Activated CD4-positive, alpha-beta T cell treated with anti-CD3 and anti-CD28 coated beads for 36 hours (primary cell): ENCODE results near the gene STAT6. TPM values are rescaled to one million over a fixed set of nuclear protein-coding genes. Genes with fewer than 3 reads are reported as not detected.

ENCODE experiments used
- ATAC-seq: fragments of 200-7000 bp; cut with Tn5 transposase; one replicate; pipeline ENCODE4 v1.10.0; 2021; ENCODE audit warnings: mild to moderate bottlenecking, moderate library complexity
- CTCF ChIA-PET: fragments of 350-600 bp; sonication (Branson Sonifier 250); formaldehyde crosslinking; loops from one replicate; lab custom pipeline; 2021; ENCODE audit warnings: antibody characterized with exemption; lab: Charles Lee
- POLR2A ChIA-PET: fragments of 350-600 bp; sonication (Branson Sonifier 250); formaldehyde crosslinking; loops from one replicate; lab custom pipeline; 2021; ENCODE audit warnings: antibody characterized with exemption, inconsistent platforms; lab: Charles Lee
- DNase-seq: peaks from one replicate; pipeline ENCODE4 v3.0.0-alpha.2; 2020
- H3K27ac Mint-ChIP-seq: one replicate; pipeline ENCODE4 v1.8.0; 2021; ENCODE audit warnings: mixed read lengths
- H3K27me3 Mint-ChIP-seq: one replicate; pipeline ENCODE4 v1.8.0; 2021; ENCODE audit warnings: mixed read lengths
- H3K36me3 Mint-ChIP-seq: one replicate; pipeline ENCODE4 v1.8.0; 2021; ENCODE audit warnings: low read depth, mixed read lengths
- H3K4me1 Mint-ChIP-seq: one replicate; pipeline ENCODE4 v1.8.0; 2021; ENCODE audit warnings: mixed read lengths
- H3K4me3 Mint-ChIP-seq: one replicate; pipeline ENCODE4 v1.8.0; 2021; ENCODE audit warnings: mild to moderate bottlenecking, moderate library complexity, mixed read lengths
- H3K9me3 Mint-ChIP-seq: one replicate; pipeline ENCODE4 v1.8.0; 2021; ENCODE audit warnings: low read depth, mixed read lengths
- intact Hi-C, 2 experiments: fragments of 100-400 bp; cut with DNase I in 1 of 2; cut with micrococcal nuclease in 1 of 2; formaldehyde crosslinking; loops; one replicate each; pipeline versions ENCODE4 v1.14.2 to v1.15.1; 2022 to 2024; cut with DNase I, micrococcal nuclease
- total RNA-seq, 2 experiments: library from RNA; stranded (reverse); gene quantifications; one replicate each; pipeline ENCODE4 v1.2.3, GENCODE V29; 2021

The STAT6 gene
- total RNA-seq, 2 experiments from 2014 or later, result 250 to 288 TPM

DNA sequence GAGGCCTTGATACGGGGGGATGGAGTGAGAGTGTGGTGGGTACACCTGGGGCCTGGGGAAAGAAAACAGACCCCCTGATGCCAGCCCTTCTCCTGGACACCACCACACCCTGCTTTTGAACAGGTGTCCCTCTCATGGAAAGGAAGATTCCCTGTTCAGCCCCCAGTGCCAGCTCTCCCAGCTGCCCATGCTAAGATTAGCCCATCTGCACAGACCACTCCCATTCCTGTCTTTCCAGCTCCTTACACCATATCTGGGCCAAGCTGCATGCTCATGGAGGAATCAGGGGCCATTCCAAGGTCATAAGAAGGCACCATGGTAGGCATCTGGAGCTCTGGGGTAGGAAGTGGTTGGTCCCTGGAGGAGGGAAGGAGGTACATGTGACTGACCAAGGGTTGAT lies 12.6 kb downstream of the STAT6 start:
- no peaks in the 10 kb centered on the region for H3K9me3 Mint-ChIP-seq
- CTCF ChIA-PET, result interaction anchor here (1.2 to 24.0 kb wide), 4 partner anchors 9 to 27 kb away, joined by 3 to 411 read pairs (median 12); partner anchors contain the start of genes NEMP1 and STAT6
- DNase-seq, result no peak
- no peak overlapping the region for H3K4me3 Mint-ChIP-seq
- POLR2A ChIA-PET, result interaction anchor here (0.6 to 0.8 kb wide), 2 partner anchors 20 to 26 kb away, joined by 3 read pairs; partner anchors contain the start of gene NEMP1
- peaks cover 37% of the 10 kb centered on the region for H3K4me1 Mint-ChIP-seq
- peak overlapping the region; percentile 84 for H3K27ac Mint-ChIP-seq
- H3K27me3 Mint-ChIP-seq, result no peaks in the 10 kb centered on the region
- no peak for ATAC-seq
- intact Hi-C loops, result no loop called here
- H3K36me3 Mint-ChIP-seq, result peaks cover 60% of the 10 kb centered on the region

DNA sequence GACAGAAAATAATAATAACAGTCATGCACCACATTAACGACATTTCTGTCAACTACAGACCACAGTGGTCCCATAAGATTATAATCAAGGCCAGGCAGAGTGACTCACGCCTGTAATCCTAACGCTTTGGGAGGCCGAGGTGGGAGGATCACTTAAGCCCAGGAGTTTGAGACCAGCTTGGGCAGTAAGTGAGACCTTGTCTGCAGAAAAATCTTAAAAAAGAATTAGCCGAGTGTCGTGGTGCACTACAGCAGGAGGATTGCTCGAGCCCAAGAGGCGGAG lies 13.7 kb downstream of the STAT6 start:
- ATAC-seq, result no peak
- H3K27ac Mint-ChIP-seq, result no peak overlapping the region

DNA sequence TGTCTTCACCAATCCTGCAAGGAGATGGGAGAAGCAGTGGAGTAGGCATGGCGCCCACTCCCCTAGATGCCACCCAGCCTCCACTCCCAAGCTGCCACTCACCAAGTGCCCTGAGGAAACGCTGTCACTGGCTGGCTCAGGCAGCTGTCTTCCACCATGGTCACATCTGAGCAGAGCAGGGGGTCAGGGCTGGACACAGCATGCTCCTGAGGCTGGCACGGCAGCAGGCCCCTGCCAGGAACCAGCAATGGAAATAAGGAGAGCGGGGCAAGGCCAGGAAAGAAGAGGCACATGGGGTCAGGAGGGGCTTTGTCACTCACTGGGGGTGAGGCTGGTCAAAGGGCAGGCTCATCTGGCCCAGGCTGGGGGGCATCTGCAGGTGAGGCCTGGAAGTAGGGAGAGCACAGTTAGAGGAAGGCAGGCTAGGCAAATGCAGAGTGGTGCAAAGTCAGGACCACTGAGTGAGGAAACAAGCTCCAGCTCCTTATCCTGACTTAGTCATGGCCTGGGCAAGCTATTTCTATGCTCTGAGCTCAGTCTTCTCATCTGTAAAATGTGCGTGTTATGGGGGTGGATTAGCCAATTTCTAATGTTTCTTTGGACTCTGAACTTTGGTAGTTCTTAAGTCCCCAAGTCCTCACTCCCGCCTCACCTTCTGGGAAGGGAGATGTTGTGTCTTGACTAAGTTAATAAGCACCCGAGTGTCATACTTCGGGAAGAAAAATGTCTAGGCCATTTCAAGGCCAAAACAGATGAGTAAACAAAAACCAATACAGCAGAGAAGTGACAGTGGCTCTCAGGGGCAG lies 14.2 kb downstream of the STAT6 start:
- no peaks in the 10 kb centered on the region for H3K27me3 Mint-ChIP-seq
- H3K27ac Mint-ChIP-seq, result peak overlapping the region; percentile 32
- DNase-seq (no peak), ATAC-seq (no peak)
- H3K4me1 Mint-ChIP-seq, result peaks cover 46% of the 10 kb centered on the region
- H3K36me3 Mint-ChIP-seq, result peaks cover 67% of the 10 kb centered on the region
- POLR2A ChIA-PET, result interaction anchor here (1.1 kb wide), 1 partner anchor 15 kb away, joined by 6 read pairs; no protein-coding TSS in a partner anchor
- no peak overlapping the region for H3K4me3 Mint-ChIP-seq
- intact Hi-C loops, result no loop called here
- no peaks in the 10 kb centered on the region for H3K9me3 Mint-ChIP-seq
- CTCF ChIA-PET, result interaction anchor here (1.4 to 24.0 kb wide), 3 partner anchors 10 to 25 kb away, joined by 6 to 411 read pairs (median 7); partner anchors contain the start of genes NEMP1 and STAT6

More for the DNA sequence above, 13.7 kb downstream of the STAT6 start:
- peaks cover 45% of the 10 kb centered on the region for H3K4me1 Mint-ChIP-seq
- H3K36me3 Mint-ChIP-seq, result peaks cover 67% of the 10 kb centered on the region
- POLR2A ChIA-PET, result interaction anchor here (0.7 to 1.1 kb wide), 2 partner anchors 14 to 627 kb away, joined by 5 to 6 read pairs; no protein-coding TSS in a partner anchor
- intact Hi-C loops, result no loop called here
- no peaks in the 10 kb centered on the region for H3K27me3 Mint-ChIP-seq
- no peak overlapping the region for H3K4me3 Mint-ChIP-seq
- H3K9me3 Mint-ChIP-seq, result no peaks in the 10 kb centered on the region
- DNase-seq, result no peak
- CTCF ChIA-PET, result interaction anchor here (2.0 to 24.0 kb wide), 2 partner anchors 14 to 26 kb away, joined by 7 to 411 read pairs; partner anchors contain the start of genes NEMP1 and STAT6

DNA sequence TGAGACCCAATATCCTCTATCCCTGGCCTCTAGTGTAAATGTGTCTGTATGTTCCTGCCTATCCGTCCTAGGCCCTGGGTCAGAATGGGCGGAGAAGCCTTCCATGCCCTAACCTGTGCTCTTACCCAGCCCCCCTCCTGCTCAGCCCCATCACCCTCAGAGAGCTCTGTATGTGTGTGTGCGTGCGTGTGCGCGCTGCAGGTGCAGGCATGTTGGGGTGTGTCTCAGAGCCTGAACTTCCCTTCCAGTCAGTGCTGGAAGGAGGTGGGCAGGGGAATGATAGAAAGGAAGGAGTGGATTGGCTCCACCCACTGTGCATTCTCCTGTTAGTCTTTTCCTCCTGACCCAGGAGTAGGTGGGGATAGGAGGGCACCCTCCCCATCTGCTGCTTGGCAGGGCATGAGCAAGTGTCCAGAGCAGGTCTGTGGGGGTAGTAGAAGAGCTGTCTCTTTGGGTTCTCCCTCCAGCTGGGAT lies 15.0 kb downstream of the STAT6 start:
- H3K27me3 Mint-ChIP-seq, result no peaks in the 10 kb centered on the region
- intact Hi-C loops, result no loop called here
- ChIA-PET CTCF (interaction anchor here (1.4 to 24.0 kb wide), 3 partner anchors 10 to 24 kb away, joined by 6 to 411 read pairs (median 7); partner anchors contain the start of genes NEMP1 and STAT6), POLR2A (no interaction called here)
- DNase-seq (no peak), ATAC-seq (no peak)
- peaks cover 70% of the 10 kb centered on the region for H3K36me3 Mint-ChIP-seq
- peaks cover 50% of the 10 kb centered on the region for H3K4me1 Mint-ChIP-seq
- no peak overlapping the region for H3K4me3 Mint-ChIP-seq
- peak overlapping the region; percentile 32 for H3K27ac Mint-ChIP-seq
- H3K9me3 Mint-ChIP-seq, result no peaks in the 10 kb centered on the region

DNA sequence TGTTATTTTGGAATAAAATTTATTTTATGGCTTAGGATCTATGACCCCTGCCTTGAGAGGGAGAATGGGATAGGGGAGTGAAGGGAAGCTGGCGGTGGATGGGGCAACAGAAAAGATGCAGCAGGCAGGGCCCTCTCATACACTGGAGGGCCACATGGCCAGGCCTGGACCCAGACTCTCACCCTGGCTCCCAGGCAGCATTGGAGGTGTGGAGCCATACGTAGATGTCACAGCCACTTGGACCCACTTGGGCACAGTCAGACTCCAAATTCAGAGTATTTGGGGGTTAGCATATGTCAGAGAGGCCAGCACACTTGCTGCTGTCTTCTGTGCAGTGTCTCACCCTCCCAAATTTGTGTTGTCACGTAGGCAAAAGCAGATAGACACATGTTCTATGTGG lies 15.7 kb downstream of the STAT6 start:
- no peak overlapping the region for H3K4me3 Mint-ChIP-seq
- peak overlapping the region; percentile 81 for H3K27ac Mint-ChIP-seq
- peaks cover 56% of the 10 kb centered on the region for H3K4me1 Mint-ChIP-seq
- intact Hi-C loops, result no loop called here
- peaks cover 76% of the 10 kb centered on the region for H3K36me3 Mint-ChIP-seq
- POLR2A ChIA-PET, result no interaction called here
- ATAC-seq (no peak), DNase-seq (no peak)
- H3K27me3 Mint-ChIP-seq, result no peaks in the 10 kb centered on the region
- H3K9me3 Mint-ChIP-seq, result no peaks in the 10 kb centered on the region
- CTCF ChIA-PET, result interaction anchor here (1.4 to 24.0 kb wide), 3 partner anchors 8 to 24 kb away, joined by 6 to 411 read pairs (median 9); partner anchors contain the start of gene NEMP1

DNA sequence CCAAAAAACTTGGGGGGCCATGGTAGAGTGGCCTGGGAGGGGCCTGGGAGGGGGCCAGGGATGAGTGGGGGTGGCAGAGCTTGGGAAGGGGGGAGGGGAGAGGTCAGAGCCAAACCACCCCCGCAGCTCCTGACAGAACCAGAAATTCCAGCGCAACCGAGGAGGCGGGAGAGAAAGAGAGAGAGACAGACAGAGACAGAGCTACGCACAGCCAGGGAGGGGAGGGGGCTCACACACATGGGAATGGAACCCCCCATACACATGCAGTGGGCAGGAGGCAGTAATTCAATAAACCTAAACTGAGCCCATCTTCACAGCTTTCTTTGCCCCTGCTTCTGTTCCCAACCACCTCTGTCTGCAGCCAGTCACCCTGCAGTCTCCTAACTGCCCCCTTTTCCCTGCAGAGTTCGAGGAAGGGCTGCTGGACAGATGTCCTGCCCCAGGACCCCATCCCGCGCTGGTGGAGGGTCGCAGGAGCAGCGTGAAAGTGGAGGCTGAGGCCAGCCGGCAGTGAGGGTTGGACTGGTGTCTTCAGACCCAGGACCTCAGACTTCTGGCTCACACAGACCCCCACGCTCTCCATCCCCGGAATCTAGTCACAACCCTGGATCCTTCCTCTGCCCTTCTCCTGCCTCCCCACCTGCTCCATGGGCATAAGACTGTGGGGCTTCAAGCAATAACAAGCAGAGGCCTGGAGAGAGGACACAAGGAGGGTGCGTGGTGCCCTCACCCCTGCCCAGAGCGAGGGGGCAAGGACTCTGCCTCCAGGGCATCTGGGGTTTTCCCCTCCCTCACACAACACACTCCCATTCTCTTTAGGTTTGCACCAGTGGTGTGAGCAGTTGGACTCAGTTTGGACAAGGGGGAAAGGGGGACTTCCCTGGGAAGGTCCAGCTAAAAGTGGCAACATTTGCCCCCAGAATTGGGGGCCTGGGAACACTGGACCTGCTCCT lies 16.7 kb downstream of the STAT6 start:
- intact Hi-C loops, result loop anchor here in 1 of 2 experiments (1.0 kb wide), 1 partner anchor 16 kb away; no protein-coding TSS in a partner anchor
- POLR2A ChIA-PET, result interaction anchor here (0.5 to 1.1 kb wide), 3 partner anchors 16 to 18 kb away, joined by 3 to 6 read pairs (median 4); partner anchors contain the start of genes NEMP1 and STAT6
- Mint-ChIP-seq H3K9me3 (no peaks in the 10 kb centered on the region), H3K36me3 (peaks cover 75% of the 10 kb centered on the region), H3K4me1 (peaks cover 62% of the 10 kb centered on the region), H3K27me3 (no peaks in the 10 kb centered on the region), H3K4me3 (peak overlapping the region; percentile 38), H3K27ac (peak overlapping the region; percentile 81)
- ATAC-seq (peak; percentile 8), DNase-seq (no peak)
- CTCF ChIA-PET, result interaction anchor here (0.5 to 24.0 kb wide), 8 partner anchors 9 to 410 kb away, joined by 3 to 411 read pairs (median 3); partner anchors contain the start of genes NEMP1 and STAT6

DNA sequence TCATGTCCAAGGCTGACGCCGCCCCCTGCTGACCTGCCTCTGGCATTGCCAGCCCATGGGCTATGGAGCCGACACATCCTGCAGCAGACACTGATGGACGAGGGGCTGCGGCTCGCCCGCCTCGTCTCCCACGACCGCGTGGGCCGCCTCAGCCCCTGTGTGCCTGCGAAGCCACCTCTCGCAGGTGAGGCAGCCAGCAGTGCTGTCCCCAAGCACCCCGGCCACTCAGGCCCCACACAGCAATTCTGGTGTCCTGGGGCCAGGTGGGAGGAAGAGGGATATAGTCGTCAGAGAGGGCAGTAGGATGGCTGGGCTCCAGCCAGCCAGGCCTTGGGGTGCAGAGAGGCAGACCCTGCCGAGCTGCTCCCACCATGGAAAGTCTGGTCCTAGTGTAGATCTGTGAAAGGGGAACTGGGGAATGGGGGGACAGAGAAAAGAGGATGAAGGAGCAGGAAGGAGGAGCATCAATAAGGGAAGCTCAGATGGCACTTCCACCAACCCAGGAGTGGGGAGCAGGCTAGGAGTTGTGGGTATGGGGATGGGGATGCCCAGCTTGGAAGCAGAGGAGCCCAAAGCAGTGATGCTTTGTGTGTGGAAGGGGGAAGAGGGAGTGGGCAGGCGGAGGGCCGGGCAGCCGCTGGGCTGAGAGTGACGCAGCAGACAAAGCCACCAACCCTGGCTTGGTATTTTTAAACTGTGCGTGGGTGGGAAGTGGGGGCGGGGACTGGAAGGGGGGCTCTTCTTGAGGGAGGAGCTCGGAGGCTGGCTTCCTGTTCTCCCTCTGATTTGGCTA lies 17.6 kb downstream of the STAT6 start:
- ATAC-seq (peak; percentile 45), DNase-seq (peak; percentile 89)
- H3K4me3 Mint-ChIP-seq, result peak overlapping the region; percentile 93
- ChIA-PET CTCF (interaction anchor here (0.5 to 24.0 kb wide), 11 partner anchors 10 to 409 kb away, joined by 3 to 411 read pairs (median 3); partner anchors contain the start of genes NEMP1, PTGES3 and STAT6), POLR2A (interaction anchor here (0.5 to 1.1 kb wide), 4 partner anchors 15 to 1164 kb away, joined by 3 to 6 read pairs (median 4); partner anchors contain the start of genes NEMP1 and STAT6)
- H3K27ac Mint-ChIP-seq, result peak overlapping the region; percentile 88
- H3K27me3 Mint-ChIP-seq, result no peaks in the 10 kb centered on the region
- intact Hi-C loops, result loop anchor here (1.0 kb wide), 3 partner anchors 17 to 85 kb away; no protein-coding TSS in a partner anchor
- no peaks in the 10 kb centered on the region for H3K9me3 Mint-ChIP-seq
- peaks cover 70% of the 10 kb centered on the region for H3K36me3 Mint-ChIP-seq
- H3K4me1 Mint-ChIP-seq, result peaks cover 61% of the 10 kb centered on the region

DNA sequence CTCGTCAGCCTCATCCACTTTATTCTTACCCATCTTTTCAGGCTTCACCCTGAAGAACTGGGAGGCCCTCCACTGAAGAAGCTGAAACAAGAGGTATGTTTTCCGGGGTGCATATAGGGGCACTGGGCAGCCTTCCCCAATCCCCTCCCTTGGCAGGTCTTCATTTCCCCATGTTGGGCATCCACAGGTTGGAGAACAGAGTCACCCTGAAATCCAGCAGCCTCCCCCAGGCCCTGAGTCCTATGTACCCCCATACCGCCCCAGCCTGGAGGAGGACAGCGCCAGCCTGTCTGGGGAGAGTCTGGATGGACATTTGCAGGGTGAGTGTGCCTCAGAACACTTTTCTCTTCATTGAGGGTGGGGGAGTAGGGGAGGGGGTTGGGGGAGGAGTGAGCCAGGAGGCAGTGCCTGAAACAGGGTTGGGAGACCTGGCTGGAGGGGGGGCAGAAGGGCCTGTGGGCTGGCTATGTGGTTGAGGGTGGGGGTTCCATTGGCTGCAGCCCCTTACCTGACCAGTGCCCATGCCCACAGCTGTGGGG lies 18.2 kb downstream of the STAT6 start:
- Mint-ChIP-seq H3K27me3 (no peaks in the 10 kb centered on the region), H3K9me3 (no peaks in the 10 kb centered on the region), H3K36me3 (peaks cover 63% of the 10 kb centered on the region), H3K4me3 (peak overlapping the region; percentile 93), H3K27ac (peak overlapping the region; percentile 88), H3K4me1 (peaks cover 61% of the 10 kb centered on the region)
- ATAC-seq, result no peak
- intact Hi-C loops, result loop anchor here (1.0 kb wide), 2 partner anchors 24 to 85 kb away; no protein-coding TSS in a partner anchor
- POLR2A ChIA-PET, result interaction anchor here (0.6 to 1.0 kb wide), 3 partner anchors 10 to 1163 kb away, joined by 3 to 5 read pairs (median 3); no protein-coding TSS in a partner anchor
- no peak for DNase-seq
- CTCF ChIA-PET, result interaction anchor here (0.5 to 24.0 kb wide), 12 partner anchors 15 to 405 kb away, joined by 3 to 411 read pairs (median 3); partner anchors contain the start of genes NEMP1, PTGES3 and STAT6

DNA sequence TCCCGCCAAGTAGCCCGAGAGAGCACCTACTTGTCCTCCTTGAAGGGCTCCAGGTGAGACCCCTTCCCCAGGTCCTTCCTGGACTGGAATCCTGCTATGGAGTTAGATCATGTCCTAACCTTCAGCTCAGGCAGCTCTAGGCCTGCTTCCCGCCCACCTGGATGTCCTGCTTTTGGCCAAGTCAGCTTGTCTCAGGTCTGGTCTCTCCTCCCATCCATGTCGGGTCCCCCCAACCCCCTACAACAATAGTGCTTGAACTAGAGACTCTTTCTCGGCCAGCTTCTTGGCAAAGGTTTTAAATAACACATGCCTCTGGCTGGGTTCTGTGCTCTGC lies 18.7 kb downstream of the STAT6 start:
- H3K4me1 Mint-ChIP-seq, result peaks cover 61% of the 10 kb centered on the region
- H3K36me3 Mint-ChIP-seq, result peaks cover 60% of the 10 kb centered on the region
- CTCF ChIA-PET, result interaction anchor here (0.6 to 24.0 kb wide), 12 partner anchors 11 to 93 kb away, joined by 3 to 411 read pairs (median 4); partner anchors contain the start of genes NEMP1 and STAT6
- no peaks in the 10 kb centered on the region for H3K27me3 Mint-ChIP-seq
- no peak for ATAC-seq
- peak overlapping the region; percentile 93 for H3K4me3 Mint-ChIP-seq
- peak overlapping the region; percentile 55 for H3K27ac Mint-ChIP-seq
- no peak for DNase-seq
- H3K9me3 Mint-ChIP-seq, result no peaks in the 10 kb centered on the region
- POLR2A ChIA-PET, result interaction anchor here (0.6 to 1.4 kb wide), 4 partner anchors 10 to 1163 kb away, joined by 3 to 6 read pairs (median 4); partner anchors contain the start of gene NEMP1
- intact Hi-C loops, result no loop called here
